GM18505 (cell line): ENCODE measurements around the gene HOXD11.

Experiments used
- ATAC-seq: cut with Tn5 transposase; IDR thresholded peaks from one replicate; pipeline ENCODE4 v1.9.1; 2021; ENCODE audit not compliant: unreplicated experiment
- POLR2A ChIP-seq: IDR thresholded peaks from 4 replicates; pipeline ENCODE4 v1.6.1; 2011; ENCODE audit warnings: borderline replicate concordance; ENCODE audit not compliant: insufficient read depth, insufficient read length; ENCODE audit errors: extremely low read depth

Gene HOXD11

GRCh38 chr2:176106581-176107539, at the start of gene HOXD11:
Gene HOXD11 (plus strand): TSS chr2:176107280. CDS start chr2:176107356, 76 bp downstream.
- ATAC-seq, result no peak
- TF ChIP-seq POLR2A, result no peak

GRCh38 chr2:176063958-176064357, 43.1 kb upstream of the HOXD11 start:
- ATAC-seq, result no peak
- no peak for TF ChIP-seq POLR2A

- ATAC-seq, result no peak
- TF ChIP-seq POLR2A, result no peak
Observed at GRCh38 chr2:176066645-176067588, 40.2 kb upstream of the HOXD11 start.

- no peak for TF ChIP-seq POLR2A
- no peak for ATAC-seq
Observed at GRCh38 chr2:176067589-176068418, 39.3 kb upstream of the HOXD11 start.

GRCh38 chr2:176068419-176068832, 38.7 kb upstream of the HOXD11 start:
- no peak for ATAC-seq

GRCh38 chr2:176071330-176072291, 35.5 kb upstream of the HOXD11 start:
- no peak for TF ChIP-seq POLR2A
- ATAC-seq, result no peak

More at GRCh38 chr2:176068419-176068832, 38.7 kb upstream of the HOXD11 start:
- TF ChIP-seq POLR2A, result no peak

- ATAC-seq, result no peak
- no peak for TF ChIP-seq POLR2A
Observed at GRCh38 chr2:176072292-176072669, 34.8 kb upstream of the HOXD11 start.

- no peak for TF ChIP-seq POLR2A
- ATAC-seq, result no peak
Observed at GRCh38 chr2:176072951-176073904, 33.9 kb upstream of the HOXD11 start.

GRCh38 chr2:176074919-176075425, 32.1 kb upstream of the HOXD11 start:
- ATAC-seq, result no peak
- TF ChIP-seq POLR2A, result no peak

GRCh38 chr2:176075481-176075880, 31.6 kb upstream of the HOXD11 start:
- TF ChIP-seq POLR2A, result no peak
- ATAC-seq, result no peak
